ENCODE results near the gene RSPO3. TPM values are rescaled to one million over a fixed set of nuclear protein-coding genes. Genes with fewer than 3 reads are reported as not detected.
"Not testable (repeated sequence)": the region's sequence is repeated elsewhere in the genome, so short reads cannot be mapped to it uniquely, and the experiment has no call there.

The RSPO3 gene
- polyA plus RNA-seq, 1 of the 3 experiments (the other 2 are of a cell fraction) = not detected

GRCh38 chr6:127096167-127096566 lies 22.3 kb upstream of the RSPO3 start:
- DNase-seq = no peak
- no peaks in the 10 kb centered on the region for H3K9me3 ChIP-seq
- H3K27me3 ChIP-seq (ENCODE audit: insufficient read depth) = peaks cover 14% of the 10 kb centered on the region; the same call in 1 of the 2 replicates
- no peak overlapping the region for H3K4me3 ChIP-seq (ENCODE audit: low read depth in 2 of 2, low read length in 1 of 2)
- H3F3A ChIP-seq (replicated peaks; ENCODE audit: insufficient read depth) = no peaks in the 10 kb centered on the region
- TF ChIP-seq MXI1 (IDR thresholded peaks at IDR 0.05; ENCODE audit: low read depth, low read length) = no peak
- TF ChIP-seq, protein P1, sequence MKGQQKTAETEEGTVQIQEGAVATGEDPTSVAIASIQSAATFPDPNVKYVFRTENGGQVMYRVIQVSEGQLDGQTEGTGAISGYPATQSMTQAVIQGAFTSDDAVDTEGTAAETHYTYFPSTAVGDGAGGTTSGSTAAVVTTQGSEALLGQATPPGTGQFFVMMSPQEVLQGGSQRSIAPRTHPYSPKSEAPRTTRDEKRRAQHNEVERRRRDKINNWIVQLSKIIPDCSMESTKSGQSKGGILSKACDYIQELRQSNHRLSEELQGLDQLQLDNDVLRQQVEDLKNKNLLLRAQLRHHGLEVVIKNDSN (IDR thresholded peaks at IDR 0.05; ENCODE audit: borderline replicate concordance, low read depth) = no peak
- TF ChIP-seq GABPA (IDR thresholded peaks at IDR 0.05; ENCODE audit: low read depth) = no peak
- TF ChIP-seq RAD21 (IDR thresholded peaks at IDR 0.05; ENCODE audit: low read length) = no peak
- H3K36me3 ChIP-seq (replicated peaks in 1 of 2; ENCODE audit: control insufficient read depth in 1 of 2, insufficient read depth in 2 of 2, low read length in 1 of 2) = no peaks in the 10 kb centered on the region
- H3K4me1 ChIP-seq (ENCODE audit: control insufficient read depth in 1 of 2, insufficient read depth in 2 of 2, low read depth in 1 of 2, low read length in 1 of 2) = no peaks in the 10 kb centered on the region
- no peaks in the 10 kb centered on the region for H4K20me1 ChIP-seq (ENCODE audit: insufficient read depth)
- no peaks in the 10 kb centered on the region for H3K9me2 ChIP-seq
- no peak overlapping the region for H3K9ac ChIP-seq
- no peak overlapping the region for H2AFZ ChIP-seq (ENCODE audit: low read depth)
- H3K27ac ChIP-seq (ENCODE audit: low read depth in 2 of 2, low read length in 1 of 2) = no peak overlapping the region
- no peak overlapping the region for H3K4me2 ChIP-seq
- WGBS (ENCODE audit: low lambda C conversion rate) = 0% methylated on average over 5 of the region's 5 CpGs
- CTCF ChIA-PET = no interaction called here
- no peaks in the 10 kb centered on the region for H3K79me2 ChIP-seq (ENCODE audit: insufficient read depth)
- POLR2A ChIA-PET = no interaction called here

DNA sequence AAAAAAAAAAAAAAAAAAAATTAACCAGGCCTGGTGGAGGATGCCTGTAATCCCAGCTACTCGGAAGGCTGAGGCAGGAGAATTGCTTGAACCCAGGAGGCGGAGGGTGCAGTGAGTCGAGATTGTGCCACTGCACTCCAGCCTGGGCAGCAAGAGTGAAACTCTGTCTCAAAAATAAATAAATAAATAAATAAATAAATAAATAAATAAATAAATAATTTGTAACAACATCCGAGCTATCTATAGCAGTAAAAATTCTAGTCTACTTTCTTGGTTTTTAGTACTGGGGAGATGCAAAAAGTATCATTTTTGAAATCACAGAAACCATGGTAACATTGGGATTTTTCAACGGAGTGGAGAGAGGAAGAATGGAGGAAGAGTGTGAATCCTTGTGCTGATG lies 21.0 kb upstream of the RSPO3 start:
- H2AFZ ChIP-seq (ENCODE audit: low read depth); H3K4me2 ChIP-seq; H3F3A ChIP-seq (replicated peaks; ENCODE audit: insufficient read depth); H3K36me3 ChIP-seq (replicated peaks in 1 of 2; ENCODE audit: control insufficient read depth in 1 of 2, insufficient read depth in 2 of 2, low read length in 1 of 2); H3K9me2 ChIP-seq; H3K4me3 ChIP-seq (ENCODE audit: low read depth in 2 of 2, low read length in 1 of 2); H3K9me3 ChIP-seq; H3K4me1 ChIP-seq (ENCODE audit: control insufficient read depth in 1 of 2, insufficient read depth in 2 of 2, low read depth in 1 of 2, low read length in 1 of 2); H3K9ac ChIP-seq; H3K27ac ChIP-seq (ENCODE audit: low read depth in 2 of 2, low read length in 1 of 2); H3K79me2 ChIP-seq (ENCODE audit: insufficient read depth); DNase-seq; H4K20me1 ChIP-seq (ENCODE audit: insufficient read depth); POLR2A ChIA-PET: not testable (repeated sequence)
- CTCF ChIA-PET = interaction anchor here (0.6 to 1.3 kb wide), 2 partner anchors 42 to 293 kb away, joined by 3 read pairs; no protein-coding TSS in a partner anchor
- WGBS (ENCODE audit: low lambda C conversion rate) = 12% methylated on average over 5 of the region's 5 CpGs
- H3K27me3 ChIP-seq (ENCODE audit: insufficient read depth) = peaks cover 14% of the 10 kb centered on the region; the same call in 1 of the 2 replicates

DNA sequence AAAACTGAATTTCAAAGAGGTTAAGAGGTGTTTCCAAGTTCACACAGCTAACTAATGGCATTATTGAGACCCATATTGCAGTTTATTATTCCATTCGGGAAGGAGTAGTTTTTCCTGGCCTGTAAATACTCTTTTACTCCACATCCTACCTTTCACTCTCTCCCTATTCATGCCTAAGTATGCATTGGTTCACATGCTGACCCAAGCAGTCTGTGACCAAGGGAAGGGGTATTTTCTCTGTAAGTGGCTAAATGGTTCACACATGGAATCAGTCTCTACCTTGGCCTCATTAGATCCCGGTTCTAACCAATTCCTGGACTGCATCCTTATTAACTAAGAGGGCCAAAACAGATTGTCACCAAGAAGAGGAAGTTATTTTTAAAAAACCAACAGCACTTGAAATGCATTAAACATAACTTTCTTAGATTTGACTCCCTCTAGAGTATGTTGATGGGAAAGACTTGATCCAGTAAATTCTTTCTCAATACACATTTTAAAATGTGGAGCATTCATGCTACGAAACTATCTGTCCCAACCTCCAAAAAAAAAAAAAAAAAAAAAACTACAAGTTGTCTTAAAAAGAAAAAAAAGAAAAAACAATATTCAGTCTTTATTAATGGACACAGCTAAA lies 17.8 kb upstream of the RSPO3 start:
- CTCF ChIA-PET = interaction anchor here (0.6 to 0.7 kb wide), 2 partner anchors 20 to 924 kb away, joined by 3 read pairs; no protein-coding TSS in a partner anchor
- H3K36me3 ChIP-seq (replicated peaks in 1 of 2; ENCODE audit: control insufficient read depth in 1 of 2, insufficient read depth in 2 of 2, low read length in 1 of 2) = no peaks in the 10 kb centered on the region

More for the DNA sequence above, 17.8 kb upstream of the RSPO3 start:
- POLR2A ChIA-PET = no interaction called here
- TF ChIP-seq RAD21 (IDR thresholded peaks at IDR 0.05; ENCODE audit: low read length) = peak; percentile 19; the same call in 1 of the 2 replicates
- peak; percentile 52 for TF ChIP-seq CTCF (IDR thresholded peaks at IDR 0.05)
- no peak for TF ChIP-seq POLR2AphosphoS5 (IDR thresholded peaks at IDR 0.05; ENCODE audit: low read depth, low read length)
- TF ChIP-seq RCOR1 (IDR thresholded peaks at IDR 0.05; ENCODE audit: low read length) = no peak
- no peak overlapping the region for H2AFZ ChIP-seq (ENCODE audit: low read depth)
- no peaks in the 10 kb centered on the region for H3F3A ChIP-seq (replicated peaks; ENCODE audit: insufficient read depth)
- WGBS (ENCODE audit: low lambda C conversion rate) = 0% methylated on average over 3 of the region's 3 CpGs
- no peaks in the 10 kb centered on the region for H3K9me3 ChIP-seq
- no peak overlapping the region for H3K27ac ChIP-seq (ENCODE audit: low read depth in 2 of 2, low read length in 1 of 2)
- H3K9ac ChIP-seq = no peak overlapping the region
- H3K4me3 ChIP-seq (ENCODE audit: low read depth in 2 of 2, low read length in 1 of 2) = no peak overlapping the region
- H3K27me3 ChIP-seq (ENCODE audit: insufficient read depth) = peaks cover 14% of the 10 kb centered on the region; the same call in 1 of the 2 replicates
- H3K4me2 ChIP-seq = no peak overlapping the region
- no peaks in the 10 kb centered on the region for H4K20me1 ChIP-seq (ENCODE audit: insufficient read depth)
- H3K4me1 ChIP-seq (ENCODE audit: control insufficient read depth in 1 of 2, insufficient read depth in 2 of 2, low read depth in 1 of 2, low read length in 1 of 2) = no peaks in the 10 kb centered on the region
- DNase-seq = no peak
- H3K9me2 ChIP-seq = no peaks in the 10 kb centered on the region
- no peaks in the 10 kb centered on the region for H3K79me2 ChIP-seq (ENCODE audit: insufficient read depth)
